ENCODE results near the gene KRT79. TPM values are rescaled to one million over a fixed set of nuclear protein-coding genes. Genes with fewer than 3 reads are reported as not detected.

The KRT79 gene
- total RNA-seq, 1 donor from 2014 or later: not detected

- DNase-seq (no peak), ATAC-seq (ENCODE audit: poor library complexity) (no peak)
Observed at GRCh38 chr12:52837781-52838608, 3.9 kb upstream of the KRT79 start.

DNA sequence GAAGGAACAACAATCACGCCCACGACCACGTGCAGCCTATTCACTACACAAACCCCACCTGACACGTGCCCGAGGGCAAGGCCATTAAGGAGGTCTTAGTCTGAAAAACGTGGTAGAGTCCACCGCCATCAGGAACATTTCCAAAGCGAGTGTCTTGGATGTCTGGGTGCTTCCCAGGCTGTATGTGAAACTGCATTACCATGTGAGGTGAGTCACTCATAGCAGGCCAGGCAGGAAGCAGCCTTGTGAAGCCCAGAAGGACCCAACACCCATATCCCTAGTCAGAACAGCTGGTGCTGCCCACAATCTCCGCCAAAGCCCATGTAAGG lies 3.3 kb upstream of the KRT79 start:
- DNase-seq (no peak), ATAC-seq (ENCODE audit: poor library complexity) (no peak)
- intact Hi-C loops (cut with DNase I): no loop called here

More at GRCh38 chr12:52837781-52838608, 3.9 kb upstream of the KRT79 start:
- intact Hi-C loops (cut with DNase I): no loop called here

DNA sequence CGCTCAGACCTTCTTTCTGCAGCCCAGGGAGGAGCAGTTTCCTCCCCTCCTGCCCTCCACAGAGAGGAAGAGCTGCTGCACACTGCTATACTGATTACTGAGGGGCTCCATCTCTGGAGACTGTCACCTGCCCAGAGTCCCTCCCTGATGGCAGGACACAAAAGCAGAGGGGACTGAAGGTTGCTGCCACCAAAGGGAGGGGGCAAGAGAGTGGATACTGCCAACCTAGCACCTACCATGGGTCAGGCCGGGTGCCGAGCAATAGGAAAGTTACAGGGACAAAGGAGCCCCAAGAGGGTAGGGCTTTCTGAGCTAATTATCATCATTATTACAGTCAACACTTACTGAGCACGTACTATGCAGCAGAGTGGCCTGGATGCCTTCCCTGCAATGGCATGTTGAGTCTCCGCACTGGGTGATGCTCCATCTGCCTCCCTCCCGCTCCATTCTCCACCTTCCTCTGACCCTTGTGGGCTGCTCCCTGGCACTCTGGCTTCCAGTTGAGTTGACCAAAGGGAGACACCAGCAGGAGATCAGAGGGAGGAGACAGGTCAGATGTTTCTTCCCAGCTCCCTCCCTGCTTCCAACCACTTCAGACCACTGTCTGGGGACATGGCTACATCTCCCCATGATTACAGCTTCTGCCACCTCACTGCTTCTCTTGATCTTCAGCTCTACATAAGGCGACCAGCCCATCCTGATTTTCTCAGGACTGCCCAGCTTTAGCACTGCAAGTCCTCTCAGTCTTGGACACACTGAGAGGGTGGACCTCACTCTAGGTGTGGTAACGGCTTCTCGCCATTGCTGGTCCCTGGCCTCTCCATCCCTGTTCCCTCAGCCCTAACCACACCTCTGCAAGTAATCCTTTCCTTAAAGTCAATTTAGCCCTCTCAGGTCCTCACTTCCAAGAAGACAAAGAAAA lies 2.6 kb upstream of the KRT79 start:
- ATAC-seq (ENCODE audit: poor library complexity) (no peak), DNase-seq (no peak)
- intact Hi-C loops (cut with DNase I): no loop called here

DNA sequence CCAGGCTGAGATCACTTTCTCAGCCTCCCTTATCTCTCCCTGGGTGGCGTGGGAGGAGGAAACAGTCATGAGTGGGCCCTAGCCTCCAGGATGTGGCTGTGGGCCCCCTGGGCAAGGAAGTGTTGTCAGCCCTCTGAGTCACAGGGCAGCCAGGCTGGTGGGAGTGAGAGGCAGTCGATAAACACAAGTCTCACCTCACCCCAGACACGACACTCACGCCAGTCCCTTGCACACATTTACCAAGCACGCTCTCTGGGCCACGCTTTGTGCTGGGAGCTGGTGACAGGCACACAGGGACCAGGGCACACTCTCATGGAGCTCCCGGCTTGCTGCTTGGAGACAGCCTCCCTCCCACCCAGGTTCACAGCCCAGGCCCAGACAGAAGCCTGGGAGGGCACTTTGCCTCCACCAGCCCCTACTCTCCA lies 1.9 kb upstream of the KRT79 start:
- intact Hi-C loops (cut with DNase I): no loop called here
- DNase-seq (no peak), ATAC-seq (ENCODE audit: poor library complexity) (no peak)

GRCh38 chr12:52835271-52836041 lies 1.3 kb upstream of the KRT79 start:
- DNase-seq (no peak), ATAC-seq (ENCODE audit: poor library complexity) (no peak)
- intact Hi-C loops (cut with DNase I): no loop called here

- no peak for DNase-seq
- ATAC-seq (ENCODE audit: poor library complexity): no peak
- intact Hi-C loops (cut with DNase I): no loop called here
Observed at GRCh38 chr12:52834727-52835001, 553 bp upstream of the KRT79 start.

DNA sequence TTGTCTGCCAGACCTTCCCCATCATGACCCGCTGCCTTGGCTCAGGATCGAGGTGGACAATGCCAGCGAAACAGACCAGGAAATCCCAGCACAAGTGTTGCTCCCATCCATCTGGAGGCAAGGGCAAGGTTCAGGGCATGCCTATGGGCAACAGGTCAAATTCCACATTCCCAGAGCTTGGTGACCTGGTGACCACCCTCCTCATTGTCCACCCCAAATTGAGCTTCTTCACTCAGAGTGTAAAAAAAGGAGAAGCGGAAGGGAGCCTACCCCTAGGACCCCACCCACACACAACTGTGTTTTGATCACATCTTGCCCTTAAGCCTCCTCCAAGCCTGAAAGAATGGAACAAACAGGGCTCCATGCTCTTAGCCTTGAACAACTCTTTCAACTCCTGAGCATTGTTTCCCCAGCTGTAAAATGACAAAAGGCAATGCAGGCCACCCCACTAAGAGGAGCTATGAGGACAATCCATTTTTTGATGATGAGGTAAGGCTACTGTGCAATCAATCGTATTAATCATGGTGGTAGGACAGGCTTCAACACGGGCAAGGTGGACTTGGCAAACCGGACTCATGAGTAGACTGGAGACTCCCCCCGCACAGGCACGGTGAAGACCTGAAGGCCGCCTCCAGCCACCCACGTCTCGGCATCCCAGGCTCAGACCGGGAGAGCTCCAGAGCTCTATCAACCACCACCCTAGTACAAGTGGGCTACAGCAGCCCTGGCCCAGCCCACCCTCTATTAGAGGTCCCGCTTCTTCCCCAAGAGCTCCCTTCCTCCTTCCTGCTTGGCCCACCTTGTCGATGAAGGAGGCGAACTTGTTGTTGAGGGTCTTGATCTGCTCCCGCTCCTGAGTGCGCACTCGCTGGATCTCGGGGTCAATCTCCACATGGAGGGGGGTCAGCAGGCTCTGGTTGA lies 866 bp downstream of the KRT79 start:
- intact Hi-C loops (cut with DNase I): no loop called here
- ATAC-seq (ENCODE audit: poor library complexity) (no peak), DNase-seq (no peak)

GRCh38 chr12:52832451-52832850 lies 1.7 kb downstream of the KRT79 start:
- DNase-seq: no peak
- ATAC-seq (ENCODE audit: poor library complexity): no peak
- intact Hi-C loops (cut with DNase I): no loop called here

GRCh38 chr12:52831251-52831650 lies 2.9 kb downstream of the KRT79 start:
- no peak for DNase-seq
- no peak for ATAC-seq (ENCODE audit: poor library complexity)
- intact Hi-C loops (cut with DNase I): no loop called here

GRCh38 chr12:52829986-52830770 lies 3.9 kb downstream of the KRT79 start:
- intact Hi-C loops (cut with DNase I): no loop called here
- no peak for DNase-seq
- ATAC-seq (ENCODE audit: poor library complexity): no peak

DNA sequence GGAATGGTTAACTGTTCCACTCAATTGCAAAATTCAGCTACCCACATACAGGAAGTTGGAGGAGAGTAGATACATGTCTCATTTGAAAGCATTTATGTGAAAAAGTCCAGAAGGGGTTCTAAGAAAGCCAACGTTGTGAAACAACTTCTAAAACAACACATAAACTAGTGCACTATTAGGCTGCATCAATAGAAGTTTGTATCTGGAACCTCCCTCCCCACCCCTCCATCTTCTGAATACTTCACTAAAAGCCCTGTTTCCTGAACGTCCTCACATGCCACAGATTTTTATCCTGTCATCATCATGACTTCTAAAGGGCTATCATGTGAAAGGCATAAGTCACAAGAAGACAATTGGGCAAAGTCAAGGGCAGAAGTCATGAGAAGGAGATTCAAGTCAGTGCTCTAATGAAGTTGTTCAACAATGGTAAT lies 5.5 kb downstream of the KRT79 start:
- no peak for DNase-seq
- intact Hi-C loops (cut with DNase I): no loop called here
- no peak for ATAC-seq (ENCODE audit: poor library complexity)

DNA sequence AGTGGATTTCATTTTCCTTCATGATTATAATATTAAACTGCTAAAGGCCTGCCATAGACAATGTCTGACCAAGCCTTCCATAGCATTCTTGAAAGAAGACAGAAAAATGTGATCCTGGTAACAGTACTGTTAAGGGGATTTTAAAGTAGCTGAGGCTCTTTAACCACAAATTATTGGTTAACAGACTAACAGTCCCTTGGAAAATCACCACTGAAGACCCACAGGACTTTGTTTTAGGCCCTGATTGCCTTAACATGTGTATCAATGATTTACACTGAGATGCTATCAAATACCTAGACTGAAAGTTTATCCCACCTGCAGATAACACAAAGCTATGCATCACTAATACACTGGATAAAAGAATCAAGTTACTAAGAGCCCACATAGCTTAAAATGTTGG lies 6.0 kb downstream of the KRT79 start:
- no peak for ATAC-seq (ENCODE audit: poor library complexity)
- intact Hi-C loops (cut with DNase I): no loop called here
- DNase-seq: no peak

DNA sequence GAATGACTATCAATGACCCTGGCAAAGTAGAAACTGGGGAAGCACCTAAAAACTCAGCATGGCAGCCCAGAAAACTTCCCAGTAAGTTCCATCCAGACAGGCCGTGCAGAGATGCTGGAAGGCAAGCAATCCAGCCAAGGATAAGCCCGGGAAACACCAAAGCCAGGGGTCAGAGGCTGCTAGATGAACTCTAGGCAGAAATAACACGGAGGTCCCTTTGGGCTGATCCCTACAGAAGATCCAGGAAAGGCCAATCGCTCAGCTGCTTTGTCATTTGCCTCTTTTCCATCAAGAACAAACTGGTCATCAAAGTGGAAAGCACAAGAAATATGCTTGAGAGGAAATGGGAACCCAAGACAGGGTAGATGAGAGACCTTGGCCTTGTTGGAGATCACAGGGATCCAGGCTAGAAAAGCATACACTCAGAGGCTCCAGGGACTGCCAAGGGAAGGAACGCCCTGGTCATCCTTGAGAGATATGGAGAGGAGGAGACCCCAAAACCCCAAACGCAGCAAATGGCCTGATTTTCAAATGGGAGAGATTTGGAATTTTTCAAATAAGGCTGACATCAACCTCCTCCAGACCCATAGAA lies 6.5 kb downstream of the KRT79 start:
- DNase-seq (no peak), ATAC-seq (ENCODE audit: poor library complexity) (no peak)
- intact Hi-C loops (cut with DNase I): no loop called here

GRCh38 chr12:52826611-52827498 lies 7.3 kb downstream of the KRT79 start:
- intact Hi-C loops (cut with DNase I): no loop called here
- no peak for ATAC-seq (ENCODE audit: poor library complexity)
- DNase-seq: no peak

DNA sequence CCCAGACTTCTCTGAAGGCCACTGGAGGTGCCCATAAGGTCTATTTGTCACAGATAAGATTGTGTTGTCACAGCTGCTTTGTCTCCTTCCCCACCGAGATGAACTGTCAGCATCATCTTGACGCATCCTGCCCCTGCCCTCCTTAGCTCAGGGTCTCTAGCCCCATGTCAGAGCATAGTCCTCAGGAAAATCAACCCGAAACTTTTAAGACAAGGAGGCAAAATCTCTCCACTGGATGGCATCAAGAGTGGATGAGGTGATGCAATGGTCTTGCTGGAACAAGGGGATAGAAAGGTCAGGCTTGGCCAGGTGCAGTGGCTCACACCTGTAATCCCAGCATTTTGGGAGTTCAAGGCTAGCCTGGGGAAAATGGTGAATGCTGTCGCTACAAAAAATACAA lies 8.2 kb downstream of the KRT79 start:
- intact Hi-C loops (cut with DNase I): no loop called here
- ATAC-seq (ENCODE audit: poor library complexity) (no peak), DNase-seq (no peak)

DNA sequence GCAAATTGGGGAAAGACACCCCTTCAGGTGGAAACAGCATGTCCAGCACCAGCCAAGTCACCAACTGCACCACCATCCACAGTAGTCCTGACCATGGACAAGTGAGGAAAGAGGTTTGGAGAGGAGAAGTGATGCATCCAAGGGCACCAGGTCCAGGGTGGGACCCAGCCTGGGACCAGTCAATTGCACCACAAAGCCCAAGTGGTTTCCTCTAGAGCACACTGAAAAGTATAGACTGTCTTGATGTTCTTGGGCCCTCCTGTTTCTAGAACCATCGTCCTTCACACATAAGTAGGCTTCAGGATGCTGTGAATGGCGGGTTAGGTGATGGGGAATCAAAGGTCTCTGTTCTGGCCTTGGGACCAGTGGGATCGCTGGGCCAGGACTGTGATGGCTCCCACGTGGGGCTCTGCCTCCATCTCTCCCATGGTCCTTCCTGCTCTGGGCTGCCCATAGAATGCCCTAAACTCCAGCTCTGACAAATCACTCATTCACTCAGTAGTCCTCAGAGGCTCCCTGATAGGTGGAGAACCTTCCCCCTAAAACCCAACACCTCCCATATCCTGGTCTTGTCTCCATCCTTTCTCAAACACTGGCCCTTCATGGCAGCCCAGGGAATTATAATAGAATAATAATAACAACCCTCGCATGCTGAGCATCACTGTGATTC lies 9.2 kb downstream of the KRT79 start:
- DNase-seq (no peak), ATAC-seq (ENCODE audit: poor library complexity) (no peak)
- intact Hi-C loops (cut with DNase I): no loop called here
